ENCODE measurements around the gene DGKZ.

Gene DGKZ

DNA sequence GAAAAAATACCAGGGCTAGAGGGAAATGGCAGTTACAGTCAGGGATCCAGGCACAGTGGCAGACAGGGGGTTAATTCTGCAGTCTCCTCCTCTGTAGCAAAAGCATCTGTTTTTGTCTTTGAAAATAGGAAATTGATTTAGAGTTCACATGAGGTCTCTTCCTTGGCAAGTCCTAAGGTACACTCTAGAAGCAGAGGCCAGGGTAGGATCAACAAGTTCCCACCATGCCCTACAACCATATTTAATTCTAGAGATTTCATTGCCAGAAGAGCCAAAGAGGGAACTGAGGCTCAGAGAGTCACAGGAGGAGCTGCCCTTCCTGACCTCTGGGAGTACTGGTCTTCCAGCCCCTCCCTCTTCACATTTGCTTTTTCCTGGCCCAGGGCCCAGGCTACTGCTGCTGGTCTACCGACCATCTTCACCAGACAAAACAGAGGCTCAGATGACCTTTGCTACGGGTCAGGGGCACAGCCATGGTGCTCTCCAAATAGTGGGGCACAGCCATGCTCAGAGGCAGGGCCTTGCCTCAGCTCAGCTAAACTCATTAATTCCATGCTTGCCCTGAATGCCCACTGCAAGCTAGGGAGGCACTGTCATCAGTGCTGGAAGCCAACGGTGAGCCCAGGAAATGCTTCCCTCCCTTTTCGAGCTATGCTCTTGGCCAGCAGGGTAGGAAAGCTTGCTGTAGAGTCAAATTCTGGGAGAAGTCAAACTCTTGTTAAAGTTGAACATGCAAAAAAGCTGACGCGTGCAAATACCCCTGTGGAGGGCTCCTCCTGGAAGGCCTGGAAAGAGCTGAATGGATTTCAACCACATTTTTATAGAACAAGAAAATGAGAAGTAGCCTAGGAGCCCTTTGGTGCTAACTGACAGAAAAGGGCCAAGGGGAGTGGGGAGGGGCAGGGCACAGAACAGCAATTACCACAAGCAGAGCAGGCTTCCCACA lies 56.0 kb downstream of the DGKZ start:
- Histone ChIP-seq H3K23ac (ENCODE audit: low read length) (no peak overlapping the region), H3K4me1 (ENCODE audit: control insufficient read depth, low read depth, low read length) (no peaks in the 10 kb centered on the region), H3K27ac (ENCODE audit: low read depth, low read length) (no peak overlapping the region), H3K4ac (ENCODE audit: low read depth, low read length) (no peak overlapping the region), H3K27me3 (ENCODE audit: insufficient read depth, low read length, poor library complexity) (no peaks in the 10 kb centered on the region), H3K79me1 (ENCODE audit: low read length) (no peaks in the 10 kb centered on the region), H3K79me2 (ENCODE audit: control insufficient read depth, insufficient read depth, low read length) (no peaks in the 10 kb centered on the region), H3K18ac (ENCODE audit: low read length) (no peak overlapping the region), H2BK120ac (ENCODE audit: low read depth, low read length) (no peak overlapping the region), H3K9ac (ENCODE audit: low read length) (no peak overlapping the region), H4K5ac (ENCODE audit: low read length) (no peak overlapping the region), H3K56ac (ENCODE audit: low read length) (no peak overlapping the region), H3K36me3 (ENCODE audit: control insufficient read depth, insufficient read depth, low read length) (no peaks in the 10 kb centered on the region), H3K4me3 (ENCODE audit: low read length) (no peak overlapping the region), H2AK5ac (ENCODE audit: low read length) (no peak overlapping the region), H2BK5ac (ENCODE audit: low read length) (no peak overlapping the region), H3K4me2 (ENCODE audit: low read length) (no peak overlapping the region), H4K8ac (ENCODE audit: low read depth, low read length) (no peak overlapping the region), H2BK15ac (replicated peaks; ENCODE audit: low read depth) (no peak overlapping the region)
- no CpG with 5 or more reads among the region's 6 CpGs for WGBS (ENCODE audit: extremely low coverage, insufficient coverage, low lambda C conversion rate)
- no peak for DNase-seq

DNA sequence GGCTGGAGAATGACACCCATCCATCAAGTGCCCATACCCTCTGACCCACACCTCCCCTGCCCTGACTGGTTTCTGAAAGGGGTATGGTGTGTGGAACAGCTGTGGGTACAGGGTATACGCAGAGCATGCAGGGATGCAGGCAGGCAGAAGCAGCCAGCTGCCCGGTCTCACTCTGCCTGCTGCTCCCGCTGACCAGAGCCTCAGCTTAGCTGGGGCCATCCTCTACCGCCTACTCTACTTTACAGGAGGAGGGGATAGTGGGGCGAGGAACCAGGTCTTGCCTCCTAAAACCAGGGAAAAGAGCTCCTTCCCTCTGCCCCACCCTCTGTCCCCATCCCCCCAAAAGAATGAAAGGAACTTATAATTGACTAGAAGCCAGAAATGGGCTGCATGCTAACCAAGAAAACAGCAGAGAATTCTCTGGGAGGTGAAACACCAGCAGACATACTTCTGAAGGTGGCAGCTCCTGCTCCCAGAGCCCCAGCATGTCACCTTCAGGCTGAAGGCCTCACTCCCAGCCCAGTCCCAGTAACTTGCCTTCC lies 57.3 kb downstream of the DGKZ start:
- H3K4me1 ChIP-seq (ENCODE audit: control insufficient read depth, low read depth, low read length): no peaks in the 10 kb centered on the region
- no peak overlapping the region for H3K18ac ChIP-seq (ENCODE audit: low read length)
- no peak overlapping the region for H3K4me2 ChIP-seq (ENCODE audit: low read length)
- no CpG with 5 or more reads among the region's 5 CpGs for WGBS (ENCODE audit: extremely low coverage, insufficient coverage, low lambda C conversion rate)
- H3K56ac ChIP-seq (ENCODE audit: low read length): no peak overlapping the region
- H3K36me3 ChIP-seq (ENCODE audit: control insufficient read depth, insufficient read depth, low read length): no peaks in the 10 kb centered on the region
- H3K79me1 ChIP-seq (ENCODE audit: low read length): no peaks in the 10 kb centered on the region
- no peak overlapping the region for H4K5ac ChIP-seq (ENCODE audit: low read length)
- H3K27me3 ChIP-seq (ENCODE audit: insufficient read depth, low read length, poor library complexity): no peaks in the 10 kb centered on the region
- no peak overlapping the region for H3K4ac ChIP-seq (ENCODE audit: low read depth, low read length)
- H3K27ac ChIP-seq (ENCODE audit: low read depth, low read length): no peak overlapping the region
- H3K23ac ChIP-seq (ENCODE audit: low read length): no peak overlapping the region
- H2BK15ac ChIP-seq (replicated peaks; ENCODE audit: low read depth): no peak overlapping the region
- H3K79me2 ChIP-seq (ENCODE audit: control insufficient read depth, insufficient read depth, low read length): no peaks in the 10 kb centered on the region
- no peak overlapping the region for H2AK5ac ChIP-seq (ENCODE audit: low read length)
- H3K9ac ChIP-seq (ENCODE audit: low read length): no peak overlapping the region
- no peak overlapping the region for H2BK120ac ChIP-seq (ENCODE audit: low read depth, low read length)
- H3K4me3 ChIP-seq (ENCODE audit: low read length): no peak overlapping the region
- DNase-seq: no peak
- H2BK5ac ChIP-seq (ENCODE audit: low read length): no peak overlapping the region
- no peak overlapping the region for H4K8ac ChIP-seq (ENCODE audit: low read depth, low read length)

DNA sequence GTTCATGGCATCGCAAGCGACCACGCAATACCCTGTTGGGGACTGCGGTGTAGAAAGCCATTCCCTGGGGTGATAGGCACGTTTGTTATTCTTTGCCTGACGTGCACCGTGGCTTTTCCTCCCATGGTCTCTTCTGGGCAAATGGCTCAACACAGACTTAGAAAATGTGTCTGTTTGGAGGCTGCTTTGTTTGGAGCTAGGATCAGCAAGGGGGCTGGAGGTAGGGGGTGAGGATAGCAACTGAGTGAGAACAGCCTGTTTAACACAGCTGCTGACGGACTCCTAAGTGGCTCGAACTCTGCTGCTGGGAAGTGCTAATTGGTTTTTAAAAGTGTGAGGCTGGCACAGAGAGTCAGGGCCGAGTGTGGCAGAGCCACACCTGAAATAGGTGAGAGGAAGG lies 60.4 kb downstream of the DGKZ start:
- no peak overlapping the region for H3K23ac ChIP-seq (ENCODE audit: low read length)
- WGBS (ENCODE audit: extremely low coverage, insufficient coverage, low lambda C conversion rate): no CpG with 5 or more reads among the region's 10 CpGs
- DNase-seq: peak; percentile 77
- H3K27me3 ChIP-seq (ENCODE audit: insufficient read depth, low read length, poor library complexity): no peaks in the 10 kb centered on the region
- H4K5ac ChIP-seq (ENCODE audit: low read length): no peak overlapping the region
- no peak overlapping the region for H3K4me3 ChIP-seq (ENCODE audit: low read length)
- H3K56ac ChIP-seq (ENCODE audit: low read length): no peak overlapping the region
- no peaks in the 10 kb centered on the region for H3K4me1 ChIP-seq (ENCODE audit: control insufficient read depth, low read depth, low read length)
- no peaks in the 10 kb centered on the region for H3K79me2 ChIP-seq (ENCODE audit: control insufficient read depth, insufficient read depth, low read length)
- H4K8ac ChIP-seq (ENCODE audit: low read depth, low read length): no peak overlapping the region
- H2BK120ac ChIP-seq (ENCODE audit: low read depth, low read length): no peak overlapping the region
- H2BK5ac ChIP-seq (ENCODE audit: low read length): no peak overlapping the region
- H3K36me3 ChIP-seq (ENCODE audit: control insufficient read depth, insufficient read depth, low read length): no peaks in the 10 kb centered on the region
- peak overlapping the region; percentile 25 for H3K18ac ChIP-seq (ENCODE audit: low read length)
- H3K4ac ChIP-seq (ENCODE audit: low read depth, low read length): no peak overlapping the region
- H3K79me1 ChIP-seq (ENCODE audit: low read length): no peaks in the 10 kb centered on the region
- H2AK5ac ChIP-seq (ENCODE audit: low read length): no peak overlapping the region
- H3K4me2 ChIP-seq (ENCODE audit: low read length): no peak overlapping the region
- no peak overlapping the region for H3K9ac ChIP-seq (ENCODE audit: low read length)
- peak overlapping the region; percentile 6 for H3K27ac ChIP-seq (ENCODE audit: low read depth, low read length)
- no peak overlapping the region for H2BK15ac ChIP-seq (replicated peaks; ENCODE audit: low read depth)

DNA sequence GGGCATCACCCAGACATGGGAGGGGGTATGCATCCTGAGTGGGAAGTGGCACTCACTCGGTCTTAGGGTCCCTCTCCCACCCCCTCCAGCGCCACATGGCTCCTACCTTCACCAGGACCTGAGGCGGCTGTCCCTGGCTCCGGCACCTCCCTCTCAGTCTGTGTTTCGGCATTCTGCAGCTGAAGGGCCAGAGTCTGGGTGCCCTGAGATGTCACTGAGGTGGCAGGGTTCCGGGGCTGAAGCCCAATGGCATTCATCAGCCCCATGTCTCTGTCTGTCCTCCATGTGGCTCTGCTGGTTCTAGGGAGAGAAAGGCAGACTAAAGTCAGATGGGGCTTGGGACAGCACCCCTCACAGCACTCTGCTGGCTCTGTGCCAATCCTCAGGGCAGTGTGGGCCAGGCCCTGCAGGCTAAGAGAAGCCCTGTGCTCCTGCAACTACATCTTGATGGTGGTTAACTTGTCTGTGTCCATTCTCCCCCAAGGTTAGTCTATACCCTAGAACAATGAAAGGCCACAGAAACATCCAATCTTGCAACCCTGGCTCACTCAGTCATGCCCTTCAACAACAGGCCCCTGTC lies 61.2 kb downstream of the DGKZ start:
- Histone ChIP-seq H3K79me2 (ENCODE audit: control insufficient read depth, insufficient read depth, low read length) (no peaks in the 10 kb centered on the region), H4K5ac (ENCODE audit: low read length) (no peak overlapping the region), H3K27ac (ENCODE audit: low read depth, low read length) (no peak overlapping the region), H3K9ac (ENCODE audit: low read length) (no peak overlapping the region), H3K79me1 (ENCODE audit: low read length) (no peaks in the 10 kb centered on the region), H2AK5ac (ENCODE audit: low read length) (no peak overlapping the region), H3K36me3 (ENCODE audit: control insufficient read depth, insufficient read depth, low read length) (no peaks in the 10 kb centered on the region), H2BK120ac (ENCODE audit: low read depth, low read length) (no peak overlapping the region), H3K18ac (ENCODE audit: low read length) (no peak overlapping the region), H2BK5ac (ENCODE audit: low read length) (no peak overlapping the region), H3K4me3 (ENCODE audit: low read length) (no peak overlapping the region), H3K4me2 (ENCODE audit: low read length) (no peak overlapping the region), H3K56ac (ENCODE audit: low read length) (no peak overlapping the region), H3K4ac (ENCODE audit: low read depth, low read length) (no peak overlapping the region), H4K8ac (ENCODE audit: low read depth, low read length) (no peak overlapping the region), H3K4me1 (ENCODE audit: control insufficient read depth, low read depth, low read length) (no peaks in the 10 kb centered on the region), H3K27me3 (ENCODE audit: insufficient read depth, low read length, poor library complexity) (no peaks in the 10 kb centered on the region), H3K23ac (ENCODE audit: low read length) (no peak overlapping the region), H2BK15ac (replicated peaks; ENCODE audit: low read depth) (no peak overlapping the region)
- WGBS (ENCODE audit: extremely low coverage, insufficient coverage, low lambda C conversion rate): no CpG with 5 or more reads among the region's 6 CpGs
- no peak for DNase-seq

DNA sequence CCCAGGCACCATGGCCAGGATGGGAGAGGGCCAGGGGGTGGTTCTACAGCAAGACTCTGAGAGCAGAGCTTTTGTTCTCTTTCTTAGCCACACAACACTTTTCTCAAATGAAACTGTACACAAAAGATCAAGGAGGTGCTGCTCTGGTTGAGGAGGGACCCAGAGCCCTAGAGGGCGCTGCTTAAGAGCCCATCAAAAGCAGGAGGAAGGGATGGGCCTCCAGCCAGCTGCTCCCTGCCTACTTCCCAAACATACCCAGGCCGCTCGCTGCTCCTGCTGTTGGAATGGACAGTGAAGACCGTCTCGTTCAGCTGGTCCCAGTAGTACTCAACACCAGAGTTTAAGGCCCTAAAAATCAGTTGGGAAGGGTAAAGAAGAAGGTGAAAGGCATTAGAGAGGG lies 62.8 kb downstream of the DGKZ start:
- peak; percentile 72 for DNase-seq
- H3K27me3 ChIP-seq (ENCODE audit: insufficient read depth, low read length, poor library complexity): no peaks in the 10 kb centered on the region
- no peak overlapping the region for H2BK120ac ChIP-seq (ENCODE audit: low read depth, low read length)
- H3K4me3 ChIP-seq (ENCODE audit: low read length): no peak overlapping the region
- no peaks in the 10 kb centered on the region for H3K36me3 ChIP-seq (ENCODE audit: control insufficient read depth, insufficient read depth, low read length)
- H3K4me2 ChIP-seq (ENCODE audit: low read length): no peak overlapping the region
- no peaks in the 10 kb centered on the region for H3K79me2 ChIP-seq (ENCODE audit: control insufficient read depth, insufficient read depth, low read length)
- no peak overlapping the region for H3K4ac ChIP-seq (ENCODE audit: low read depth, low read length)
- H3K9ac ChIP-seq (ENCODE audit: low read length): no peak overlapping the region
- no peak overlapping the region for H2BK15ac ChIP-seq (replicated peaks; ENCODE audit: low read depth)
- H3K4me1 ChIP-seq (ENCODE audit: control insufficient read depth, low read depth, low read length): no peaks in the 10 kb centered on the region
- H3K18ac ChIP-seq (ENCODE audit: low read length): no peak overlapping the region
- H3K27ac ChIP-seq (ENCODE audit: low read depth, low read length): no peak overlapping the region
- H3K23ac ChIP-seq (ENCODE audit: low read length): no peak overlapping the region
- H3K56ac ChIP-seq (ENCODE audit: low read length): no peak overlapping the region
- no peak overlapping the region for H4K8ac ChIP-seq (ENCODE audit: low read depth, low read length)
- WGBS (ENCODE audit: extremely low coverage, insufficient coverage, low lambda C conversion rate): no CpG with 5 or more reads among the region's 5 CpGs
- no peak overlapping the region for H4K5ac ChIP-seq (ENCODE audit: low read length)
- H2AK5ac ChIP-seq (ENCODE audit: low read length): no peak overlapping the region
- H2BK5ac ChIP-seq (ENCODE audit: low read length): no peak overlapping the region
- H3K79me1 ChIP-seq (ENCODE audit: low read length): no peaks in the 10 kb centered on the region

Data from mesendoderm (in vitro differentiated cells).